K562 (cell line): ENCODE measurements around the gene MAGEA1. TPM values are rescaled to one million over a fixed set of nuclear protein-coding genes. Genes with fewer than 3 reads are reported as not detected.
A peak's percentile ranks its signal among the peaks of the same experiment; 100 is the strongest.
"Not testable (repeated sequence)": the region's sequence is repeated elsewhere in the genome, so short reads cannot be mapped to it uniquely, and the experiment has no call there.

Experiments used
- ATAC-seq: fragments of 200-7000 bp; cut with Tn5 transposase; 3 replicates; pipeline ENCODE4 v1.9.1; 2020; ENCODE audit warnings: moderate library complexity
- BruUV-seq: library from RNA; stranded (reverse); fragments of 400-500 nt; replicated peaks from 2 replicates; lab custom pipeline; 2021; lab: Mats Ljungman, UMichigan
- CTCF ChIA-PET: fragments of 300-600 bp; formaldehyde crosslinking; extraction: SDS; loops from one replicate; lab custom pipeline; 2021; ENCODE audit warnings: low intra/inter-chr PET ratio; lab: Yijun Ruan, JAX
- POLR2A ChIA-PET: fragments of 300-600, 350-650 bp; sonication (Branson Sonifier 250); formaldehyde crosslinking; extraction: SDS; loops from one replicate; lab custom pipeline; 2021; ENCODE audit warnings: antibody characterized with exemption, inconsistent platforms; lab: Yijun Ruan, JAX
- DNase-seq, 4 experiments: peaks; one replicate each; pipeline versions ENCODE4 v3.0.0 to v3.0.0-alpha.2; 2011 to 2018; ENCODE audit warnings: low spot score in 3 of 4, mixed read lengths in 3 of 4; ENCODE audit errors: extremely low read depth in 1 of 4
- FAIRE-seq: peaks from 2 replicates; lab custom pipeline; 2011; peaks lifted over from hg19 to GRCh38; lab: Jason Lieb, UNC
- H2AFZ ChIP-seq: 2 replicates; pipeline ENCODE4 v1.6.0; 2011; ENCODE audit warnings: low read depth, low read length, control low read depth, inconsistent platforms
- H3K27ac ChIP-seq: fragments of 200-600 bp; 3 replicates; pipeline ENCODE4 v1.8.0; 2011; ENCODE audit warnings: low read depth, mild to moderate bottlenecking, control low read depth, inconsistent platforms, low read length, moderate library complexity, mixed read lengths; ENCODE audit errors: extremely low read depth
- H3K27me3 ChIP-seq, 2 experiments: fragments of 300-600 bp in 1 of 2; 2 replicates in 1 of 2; 3 replicates in 1 of 2; pipeline versions ENCODE4 v1.6.0 to v1.8.0; 2011; ENCODE audit warnings: inconsistent platforms in 2 of 2, low read length in 2 of 2, mild to moderate bottlenecking in 1 of 2, mixed read lengths in 1 of 2, moderate library complexity in 1 of 2; ENCODE audit not compliant: control insufficient read depth in 2 of 2, insufficient read depth in 2 of 2
- H3K36me3 ChIP-seq: fragments of 300-600 bp; 3 replicates; pipeline ENCODE4 v1.8.0; 2011; ENCODE audit warnings: mild to moderate bottlenecking, low read length, inconsistent platforms; ENCODE audit not compliant: control insufficient read depth, insufficient read depth
- H3K4me1 ChIP-seq, 2 experiments: fragments of 200-600 bp in 1 of 2; replicated peaks in 1 of 2; 2 replicates in 1 of 2; 3 replicates in 1 of 2; pipeline versions ENCODE4 v1.5.1 to v1.8.0; 2011; ENCODE audit warnings: inconsistent platforms in 2 of 2, low read length in 2 of 2, mild to moderate bottlenecking in 1 of 2, mixed read lengths in 1 of 2, moderate library complexity in 1 of 2; ENCODE audit not compliant: control insufficient read depth in 2 of 2, insufficient read depth in 2 of 2
- H3K4me2 ChIP-seq: 2 replicates; pipeline ENCODE4 v1.6.1; 2011; ENCODE audit warnings: low read length, control low read depth, inconsistent platforms, mixed read lengths; ENCODE audit not compliant: insufficient read depth
- H3K4me3 ChIP-seq: fragments of 200-600 bp; sonication (generic), shearing (Covaris generic); 2 replicates; pipeline ENCODE4 v1.5.1; 2016; ENCODE audit warnings: control low read depth, inconsistent platforms
- H3K79me2 ChIP-seq: fragments of 200-600 bp; 3 replicates; pipeline ENCODE4 v1.8.0; 2011; ENCODE audit warnings: low read length, inconsistent platforms; ENCODE audit not compliant: control insufficient read depth, insufficient read depth
- H3K9ac ChIP-seq, 2 experiments: 2 replicates each; pipeline versions ENCODE4 v1.6.0 to v1.6.1; 2011; ENCODE audit warnings: low read depth in 2 of 2, low read length in 2 of 2, control low read depth in 1 of 2, inconsistent platforms in 1 of 2, mild to moderate bottlenecking in 1 of 2, mixed read lengths in 1 of 2; ENCODE audit not compliant: insufficient read depth in 1 of 2
- H3K9me1 ChIP-seq: one replicate; pipeline ENCODE4 v1.6.0; 2011; ENCODE audit warnings: inconsistent platforms, mild to moderate bottlenecking, low read length, moderate library complexity; ENCODE audit not compliant: control insufficient read depth, insufficient read depth
- H3K9me3 ChIP-seq: replicated peaks from 2 replicates; pipeline ENCODE4 v1.5.1; 2011; ENCODE audit warnings: low read depth, low read length, inconsistent platforms; ENCODE audit not compliant: control insufficient read depth, insufficient read depth
- H4K20me1 ChIP-seq: replicated peaks from 2 replicates; pipeline ENCODE4 v1.6.1; 2011; ENCODE audit warnings: low read length, inconsistent platforms, mixed read lengths; ENCODE audit not compliant: control insufficient read depth, insufficient read depth
- CREM ChIP-seq: IDR thresholded peaks from 2 replicates; pipeline ENCODE4 v1.6.1; 2014; ENCODE audit warnings: antibody characterized with exemption, low read depth
- ETV1 ChIP-seq: fragments of 450-650 bp; conservative IDR thresholded peaks from 2 replicates; pipeline ENCODE4 v1.6.1; 2016; ENCODE audit warnings: missing genetic modification characterization, control low read depth, low read depth, missing compliant biosample characterization
- GABPA ChIP-seq: fragments of 200-800 bp; sonication (Bioruptor generic); conservative IDR thresholded peaks from 2 replicates; pipeline ENCODE4 v1.6.1; 2016; ENCODE audit warnings: low read depth, missing genetic modification characterization, missing compliant biosample characterization
- PHB2 ChIP-seq: fragments of 450-650 bp; IDR thresholded peaks from 2 replicates; pipeline ENCODE4 v1.6.1; 2017; ENCODE audit warnings: low read depth
- THRAP3 ChIP-seq: fragments of 450-650 bp; IDR thresholded peaks from 2 replicates; pipeline ENCODE4 v1.6.1; 2016; ENCODE audit warnings: mild to moderate bottlenecking, inconsistent platforms, borderline replicate concordance
- ZNF280B ChIP-seq: fragments of 250-450 bp; sonication (Bioruptor Pico); IDR thresholded peaks from 2 replicates; pipeline ENCODE4 v1.5.1; 2021; ENCODE audit warnings: mild to moderate bottlenecking
- WGBS: fragments of 100-300 bp; shearing (Covaris generic); methylation state at CpG from one replicate; pipeline ENCODE4 v1.1.6; 2016; ENCODE audit warnings: low coverage, mixed read lengths; ENCODE audit not compliant: insufficient coverage; ENCODE audit errors: missing lambda C conversion rate; 5-methylcytosine and 5-hydroxymethylcytosine counted together
- in situ Hi-C: fragments of 300-500 bp; cut with MboI; formaldehyde crosslinking; loops from 4 replicates; pipeline ENCODE4 v1.15.0; 2018; ENCODE audit warnings: inconsistent platforms, mixed read lengths
- intact Hi-C: fragments of 100-400 bp; cut with micrococcal nuclease; formaldehyde crosslinking; loops from 2 replicates; pipeline ENCODE4 v1.14.2; 2022
- polyA plus RNA-seq, 8 experiments: library from polyadenylated mRNA; depleted of rRNA in 4 of 8; stranded (reverse) in 5 of 8; unstranded in 3 of 8; fragments of >200 nt; fragmentation: Nextera tagmentation in 2 of 8; fragmentation: Illumina TruSeq in 1 of 8; extraction: Ambion mirVana in 2 of 8; extraction: Trizol in 1 of 8; gene quantifications; 2 replicates each; pipeline versions ENCODE4 v1.2.1 to v1.2.3, GENCODE V29; 2011 to 2014; ENCODE audit warnings: inconsistent platforms in 1 of 8, missing spikeins in 1 of 8
- total RNA-seq, 7 experiments: library from RNA; depleted of rRNA in 6 of 7; stranded (reverse); fragments of >200 nt in 6 of 7; fragmentation: Illumina TruSeq in 2 of 7; extraction: Trizol in 2 of 7; gene quantifications; 2 replicates each; pipeline versions ENCODE4 v1.2.1 to v1.2.3, GENCODE V29; 2011 to 2021; ENCODE audit warnings: low replicate concordance in 1 of 7
- TF ChIP-seq, protein P1 (sequence below), 3 experiments: fragments of 200-800 bp in 1 of 3; fragments of 250-450 bp in 1 of 3; fragments of 450-650 bp in 1 of 3; sonication (Bioruptor Pico) in 1 of 3; sonication (Bioruptor generic) in 1 of 3; formaldehyde crosslinking in 1 of 3; IDR thresholded peaks; 2 replicates each; pipeline versions ENCODE4 v1.6.1 to v1.8.0; 2016 to 2022; ENCODE audit warnings: mild to moderate bottlenecking in 2 of 3, missing genetic modification characterization in 2 of 3, missing compliant biosample characterization in 1 of 3, moderate library complexity in 1 of 3
- TF ChIP-seq, protein P2 (sequence below): fragments of 450-650 bp; IDR thresholded peaks from 2 replicates; pipeline ENCODE4 v1.6.1; 2017; ENCODE audit warnings: mild to moderate bottlenecking, moderate library complexity

The MAGEA1 gene
- total and polyA plus RNA-seq, 9 of the 15 experiments (the other 6 are each of a cell fraction or from before 2014, with no cell fraction given), result 10.2 to 57.9 (median 44.1) TPM

- TF ChIP-seq, protein P1, sequence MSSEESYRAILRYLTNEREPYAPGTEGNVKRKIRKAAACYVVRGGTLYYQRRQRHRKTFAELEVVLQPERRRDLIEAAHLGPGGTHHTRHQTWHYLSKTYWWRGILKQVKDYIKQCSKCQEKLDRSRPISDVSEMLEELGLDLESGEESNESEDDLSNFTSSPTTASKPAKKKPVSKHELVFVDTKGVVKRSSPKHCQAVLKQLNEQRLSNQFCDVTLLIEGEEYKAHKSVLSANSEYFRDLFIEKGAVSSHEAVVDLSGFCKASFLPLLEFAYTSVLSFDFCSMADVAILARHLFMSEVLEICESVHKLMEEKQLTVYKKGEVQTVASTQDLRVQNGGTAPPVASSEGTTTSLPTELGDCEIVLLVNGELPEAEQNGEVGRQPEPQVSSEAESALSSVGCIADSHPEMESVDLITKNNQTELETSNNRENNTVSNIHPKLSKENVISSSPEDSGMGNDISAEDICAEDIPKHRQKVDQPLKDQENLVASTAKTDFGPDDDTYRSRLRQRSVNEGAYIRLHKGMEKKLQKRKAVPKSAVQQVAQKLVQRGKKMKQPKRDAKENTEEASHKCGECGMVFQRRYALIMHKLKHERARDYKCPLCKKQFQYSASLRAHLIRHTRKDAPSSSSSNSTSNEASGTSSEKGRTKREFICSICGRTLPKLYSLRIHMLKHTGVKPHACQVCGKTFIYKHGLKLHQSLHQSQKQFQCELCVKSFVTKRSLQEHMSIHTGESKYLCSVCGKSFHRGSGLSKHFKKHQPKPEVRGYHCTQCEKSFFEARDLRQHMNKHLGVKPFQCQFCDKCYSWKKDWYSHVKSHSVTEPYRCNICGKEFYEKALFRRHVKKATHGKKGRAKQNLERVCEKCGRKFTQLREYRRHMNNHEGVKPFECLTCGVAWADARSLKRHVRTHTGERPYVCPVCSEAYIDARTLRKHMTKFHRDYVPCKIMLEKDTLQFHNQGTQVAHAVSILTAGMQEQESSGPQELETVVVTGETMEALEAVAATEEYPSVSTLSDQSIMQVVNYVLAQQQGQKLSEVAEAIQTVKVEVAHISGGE (CRISPR knock-in tag; IDR thresholded peaks at IDR 0.05), result peak in 1 of 3 experiments; percentile 33; a peak in 1 of 6 replicates
- TF ChIP-seq GABPA (tag) (peak; percentile 68), ZNF280B (CRISPR knock-in tag) (no peak), THRAP3 (no peak), CREM (peak; percentile 83), ETV1 (tag) (0 out of 2 replicates have a peak, but pooled peaks have one; percentile 32), PHB2 (no peak)
- TF ChIP-seq, protein P2, sequence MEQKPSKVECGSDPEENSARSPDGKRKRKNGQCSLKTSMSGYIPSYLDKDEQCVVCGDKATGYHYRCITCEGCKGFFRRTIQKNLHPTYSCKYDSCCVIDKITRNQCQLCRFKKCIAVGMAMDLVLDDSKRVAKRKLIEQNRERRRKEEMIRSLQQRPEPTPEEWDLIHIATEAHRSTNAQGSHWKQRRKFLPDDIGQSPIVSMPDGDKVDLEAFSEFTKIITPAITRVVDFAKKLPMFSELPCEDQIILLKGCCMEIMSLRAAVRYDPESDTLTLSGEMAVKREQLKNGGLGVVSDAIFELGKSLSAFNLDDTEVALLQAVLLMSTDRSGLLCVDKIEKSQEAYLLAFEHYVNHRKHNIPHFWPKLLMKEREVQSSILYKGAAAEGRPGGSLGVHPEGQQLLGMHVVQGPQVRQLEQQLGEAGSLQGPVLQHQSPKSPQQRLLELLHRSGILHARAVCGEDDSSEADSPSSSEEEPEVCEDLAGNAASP, result no peak
These were observed at the start of gene MAGEA1 (continued) for GRCh38 chrX:153179131-153179530.

DNA sequence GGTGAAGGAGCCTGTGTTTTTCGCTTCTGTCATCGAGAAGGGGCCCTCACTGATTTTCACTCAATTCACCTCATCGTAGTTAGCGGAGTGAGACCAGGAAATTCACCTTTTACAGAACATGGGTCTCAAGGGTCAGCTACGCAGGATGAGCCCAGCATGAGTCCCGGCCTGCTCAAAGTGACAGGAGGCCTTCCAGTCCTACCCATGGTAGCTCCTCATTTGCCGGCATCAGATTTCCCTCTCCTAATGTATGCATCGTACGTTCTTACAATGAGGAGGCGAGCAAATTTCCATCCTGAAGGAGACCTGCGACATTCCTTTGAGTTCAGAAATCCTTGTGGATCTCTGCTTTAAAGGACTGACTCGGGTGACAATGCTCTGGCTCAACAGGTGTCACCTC lies 46.2 kb upstream of the MAGEA1 start:
- POLR2A ChIA-PET, H3K36me3 ChIP-seq, H3K9me3 ChIP-seq, H3K27me3 ChIP-seq, H3K4me2 ChIP-seq, intact Hi-C loops, H4K20me1 ChIP-seq, BruUV-seq, ATAC-seq, H2AFZ ChIP-seq, in situ Hi-C loops, H3K4me3 ChIP-seq, H3K4me1 ChIP-seq, H3K9me1 ChIP-seq, H3K9ac ChIP-seq, CTCF ChIA-PET, H3K27ac ChIP-seq, H3K79me2 ChIP-seq, DNase-seq: not testable (repeated sequence)
- no CpG with 5 or more reads among the region's 12 CpGs for WGBS
- peak; percentile 6 for FAIRE-seq
